Stimulated activated CD8-positive, alpha-beta memory T cell treated with anti-CD3 and anti-CD28 coated beads, Interleukin-12 subunit alpha, Interleukin-12 subunit beta, amount 100 ng/mL, for 4 hours (primary cell): ENCODE results near the gene FAM83E.
A peak's percentile ranks its signal among the peaks of the same experiment; 100 is the strongest.
"Not testable (repeated sequence)": the region's sequence is repeated elsewhere in the genome, so short reads cannot be mapped to it uniquely, and the experiment has no call there.

Experiments
- DNase-seq: peaks from one replicate; pipeline ENCODE4 v3.0.0-alpha.2; 2020; ENCODE audit warnings: low read depth

The FAM83E gene

GRCh38 chr19:48639483-48640375 is 24.9 kb upstream of the FAM83E start:
- no peak for DNase-seq

DNA sequence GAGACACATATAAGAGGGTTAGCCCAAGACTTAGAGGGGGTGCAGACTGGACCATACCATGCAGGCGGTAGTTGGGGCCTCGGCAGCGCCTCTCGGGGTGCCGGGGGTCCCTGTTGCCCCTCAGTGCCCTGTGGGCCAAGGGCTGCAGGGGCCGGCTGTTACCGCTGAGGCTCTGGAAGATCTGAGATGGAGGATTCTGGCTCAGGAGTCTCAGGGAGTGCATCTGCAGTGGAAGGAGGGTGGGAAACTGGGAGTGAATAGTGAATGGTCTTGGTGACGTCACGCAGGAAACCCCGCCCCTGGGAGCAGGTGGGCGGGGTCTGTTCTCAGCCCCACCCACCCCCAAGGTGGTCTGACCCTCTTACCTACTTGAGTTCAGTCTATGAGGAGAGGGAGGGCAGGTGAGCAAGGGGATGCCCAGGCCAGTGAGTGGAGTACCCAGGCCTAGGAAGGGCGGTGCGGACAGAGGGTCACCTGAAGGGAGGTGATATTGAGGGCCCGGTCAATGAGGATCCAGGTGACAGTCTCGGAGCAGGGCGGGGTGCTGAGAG is 24.0 kb upstream of the FAM83E start:
- DNase-seq: no peak

DNA sequence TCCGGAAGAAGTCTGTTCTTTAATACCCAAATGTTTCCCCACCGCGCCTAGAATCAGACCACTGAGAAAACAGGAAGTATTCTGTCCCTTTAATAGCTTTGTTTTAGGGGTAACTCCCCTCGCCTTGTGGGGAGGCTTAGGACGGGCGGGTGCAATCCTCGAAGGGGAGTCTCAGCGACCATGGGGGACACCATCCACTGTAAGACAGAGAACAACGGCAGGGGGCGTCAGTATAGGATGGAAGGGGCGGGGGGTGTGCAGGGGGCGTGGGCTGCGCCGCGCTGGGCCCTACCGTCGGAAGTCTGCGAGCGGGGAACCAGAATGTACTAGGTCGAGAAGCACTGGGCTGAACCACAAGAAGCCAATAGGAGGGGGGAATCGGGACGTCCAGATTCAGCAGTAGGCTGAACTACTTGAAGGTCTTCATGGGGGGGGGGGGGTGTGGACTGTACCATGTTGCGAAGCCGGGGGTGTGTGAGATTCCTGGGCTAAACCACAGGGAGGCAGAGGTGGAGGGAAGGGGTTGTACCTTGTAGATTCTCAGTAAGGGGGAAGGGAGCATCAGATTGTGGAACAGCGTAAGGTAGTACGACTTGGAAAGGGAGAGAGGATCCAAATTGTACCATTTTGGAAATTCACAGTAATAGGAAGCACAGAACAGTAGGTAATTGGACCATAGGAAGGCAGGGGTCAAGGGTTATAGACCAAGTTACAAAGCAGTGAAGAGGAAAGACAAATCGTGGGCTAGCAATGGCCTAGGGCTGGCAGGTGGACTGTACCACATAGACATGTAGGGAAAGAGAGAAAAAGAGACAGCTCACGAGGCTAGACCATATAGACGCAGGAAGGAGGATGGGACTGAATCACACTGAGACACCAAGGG is 23.3 kb upstream of the FAM83E start:
- DNase-seq: peak; percentile 66

GRCh38 chr19:48637449-48637947 is 22.6 kb upstream of the FAM83E start:
- DNase-seq: peak; percentile 99

- no peak for DNase-seq
Observed at GRCh38 chr19:48636859-48637448, 22.1 kb upstream of the FAM83E start, which contains the start of gene DBP. TSS of gene DBP (minus strand) at chr19:48637379. CDS start at chr19:48636994, 385 bp downstream.

GRCh38 chr19:48635966-48636858 is 21.3 kb upstream of the FAM83E start:
- DNase-seq: no peak

- DNase-seq: peak; percentile 66
Observed at GRCh38 chr19:48635263-48635965, 20.5 kb upstream of the FAM83E start.

DNA sequence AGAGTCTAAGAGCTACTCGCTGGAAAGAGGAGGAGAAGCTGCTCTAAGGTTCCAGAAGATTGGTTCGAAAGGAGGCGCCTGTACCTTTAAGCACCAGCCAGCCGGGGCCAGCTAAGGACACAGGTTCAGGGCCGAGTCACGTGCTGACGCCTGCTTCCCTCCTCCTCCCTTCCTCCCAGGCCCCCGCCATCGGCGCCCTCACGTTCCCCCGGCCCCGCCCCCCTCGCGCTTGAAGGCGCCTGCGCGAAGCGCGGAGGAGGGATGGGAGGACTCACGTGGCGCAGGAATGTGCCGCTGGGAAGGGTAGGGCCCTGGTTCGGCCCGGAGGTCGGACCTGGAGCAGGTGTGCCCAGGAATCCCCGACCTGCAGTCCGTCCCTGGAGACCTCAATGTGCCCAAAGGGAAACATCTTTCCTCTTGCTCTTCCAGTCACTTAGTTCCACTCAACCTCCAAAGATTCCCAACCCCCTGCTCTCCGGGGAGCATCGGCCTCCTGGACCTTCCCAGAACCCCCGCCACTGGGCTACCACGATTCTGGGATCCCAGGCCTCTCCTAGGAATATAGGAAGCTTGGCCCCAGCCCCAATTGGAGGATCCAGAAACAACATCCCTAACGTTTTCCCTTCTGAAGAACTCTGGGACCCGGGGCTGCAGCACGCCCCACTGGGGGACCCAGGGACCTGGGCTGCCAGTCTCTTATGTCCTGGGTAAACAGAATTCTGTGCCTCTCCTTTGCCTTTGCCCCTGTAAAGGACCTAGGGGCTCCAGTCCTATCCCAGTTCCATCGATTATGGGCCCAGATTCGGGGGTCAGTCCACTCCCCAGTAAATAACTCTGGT is 19.8 kb upstream of the FAM83E start:
- peak; percentile 84 for DNase-seq

DNA sequence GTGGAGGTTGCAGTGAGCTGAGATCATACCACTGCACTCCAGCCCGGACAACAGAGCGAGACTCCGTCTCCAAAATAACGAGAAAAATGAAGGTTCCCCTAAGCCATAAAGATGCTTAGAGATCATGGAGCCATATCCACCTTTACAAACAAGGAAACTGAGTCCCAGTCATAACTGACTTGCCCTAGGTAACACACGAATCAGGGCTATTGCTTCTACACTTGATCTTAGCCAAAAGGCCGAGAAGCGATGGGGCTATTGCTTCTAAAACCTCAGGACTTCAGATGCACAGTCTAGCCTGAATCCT is 19.1 kb upstream of the FAM83E start:
- DNase-seq: no peak

DNA sequence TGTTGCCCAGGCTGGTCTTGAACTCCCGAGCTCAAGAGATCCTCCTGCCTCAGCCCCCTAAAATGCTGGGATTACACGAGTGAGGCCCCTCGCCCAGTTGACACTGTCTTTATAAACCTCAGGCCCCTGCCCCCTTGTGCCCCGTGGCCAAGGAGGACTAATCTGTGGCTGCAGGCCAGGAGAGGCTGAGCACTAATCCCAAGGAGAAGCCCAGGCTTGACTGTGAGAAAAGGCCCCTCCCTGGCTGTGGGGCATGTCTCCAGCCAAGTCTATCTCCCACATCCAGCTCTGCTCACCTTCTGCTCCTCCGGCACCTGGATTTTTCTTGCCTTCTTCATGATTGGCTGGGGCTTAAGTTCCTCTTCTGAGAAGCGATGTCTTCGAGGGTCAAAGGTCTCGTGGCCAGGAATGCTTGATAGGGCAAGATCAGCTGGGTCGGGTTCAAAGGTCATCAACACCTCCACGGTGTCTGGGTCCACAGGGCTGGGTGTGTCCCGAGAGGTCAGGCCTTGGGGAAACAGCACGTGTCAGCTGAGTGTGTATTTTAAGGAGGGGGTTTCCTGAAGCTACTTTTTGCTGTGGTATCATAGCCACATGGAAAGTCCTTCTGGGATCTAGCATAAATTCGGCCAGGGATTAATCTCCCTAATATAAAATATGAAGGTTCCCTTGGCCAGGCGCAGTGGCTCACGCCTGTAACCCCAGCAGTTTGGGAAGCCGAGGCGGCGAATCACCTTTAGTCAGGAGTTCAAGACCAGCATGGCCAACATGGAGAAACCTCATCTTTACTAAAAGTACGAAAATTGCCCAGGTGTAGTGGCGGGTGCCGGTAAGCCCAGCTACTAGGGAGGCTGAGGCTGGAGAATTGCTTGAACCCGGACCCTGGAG is 18.5 kb upstream of the FAM83E start:
- no peak for DNase-seq

DNA sequence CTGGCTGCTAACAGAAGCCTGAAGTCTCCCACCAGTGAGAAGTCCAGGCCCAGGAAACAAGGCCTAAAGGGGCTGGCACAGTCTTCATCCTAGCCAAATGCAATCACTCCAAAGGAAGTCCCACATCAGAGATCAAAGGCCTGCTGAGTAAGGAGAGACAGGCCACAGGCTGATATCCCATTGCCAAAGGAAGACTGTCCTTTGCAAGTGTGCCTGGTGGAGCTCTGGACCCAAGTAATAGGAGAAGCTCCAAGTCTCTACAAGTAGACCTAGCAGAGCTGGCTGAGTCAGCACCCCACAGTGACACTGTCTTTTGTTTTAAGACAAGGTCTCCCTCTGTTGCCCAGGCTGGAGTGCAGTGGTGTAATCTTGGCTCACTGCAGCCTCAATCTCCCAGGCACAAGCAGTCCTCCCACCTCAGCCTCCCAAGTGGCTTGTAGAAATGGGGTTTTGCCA is 17.8 kb upstream of the FAM83E start:
- no peak for DNase-seq

- DNase-seq: not testable (repeated sequence)
Observed at GRCh38 chr19:48632286-48632685, 17.4 kb upstream of the FAM83E start.

DNA sequence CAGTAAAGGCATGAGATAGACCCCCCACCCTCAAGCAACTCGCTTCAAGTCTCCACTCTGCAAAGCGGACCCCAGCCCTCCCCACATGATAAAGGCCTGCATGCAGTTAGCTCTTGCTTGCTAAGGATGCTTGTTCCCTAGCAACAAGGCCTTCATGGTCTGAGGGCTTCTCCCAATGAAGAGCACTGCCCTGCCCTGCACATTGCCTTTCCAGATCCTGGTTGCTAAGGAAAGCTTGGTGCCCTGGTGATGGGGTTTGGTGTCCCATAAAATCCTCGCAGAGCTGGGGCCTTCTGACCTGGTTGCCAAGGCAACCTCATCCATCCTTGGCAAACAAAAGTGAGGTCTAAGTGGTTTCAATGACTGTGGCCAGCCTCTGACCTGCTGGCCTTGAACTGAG is 16.3 kb upstream of the FAM83E start:
- DNase-seq: no peak

- DNase-seq: no peak
Observed at GRCh38 chr19:48630296-48631063, 15.6 kb upstream of the FAM83E start.

GRCh38 chr19:48629599-48630295 is 14.9 kb upstream of the FAM83E start:
- DNase-seq: no peak

- DNase-seq: no peak
Observed at GRCh38 chr19:48629297-48629598, 14.4 kb upstream of the FAM83E start.
